GM19023 (cell line): ENCODE results near the gene EN1.

Source experiments
- ATAC-seq: cut with Tn5 transposase; IDR thresholded peaks from one replicate; pipeline ENCODE4 v1.9.1; 2021; ENCODE audit warnings: mild to moderate bottlenecking, moderate library complexity; ENCODE audit not compliant: unreplicated experiment

Gene EN1

DNA sequence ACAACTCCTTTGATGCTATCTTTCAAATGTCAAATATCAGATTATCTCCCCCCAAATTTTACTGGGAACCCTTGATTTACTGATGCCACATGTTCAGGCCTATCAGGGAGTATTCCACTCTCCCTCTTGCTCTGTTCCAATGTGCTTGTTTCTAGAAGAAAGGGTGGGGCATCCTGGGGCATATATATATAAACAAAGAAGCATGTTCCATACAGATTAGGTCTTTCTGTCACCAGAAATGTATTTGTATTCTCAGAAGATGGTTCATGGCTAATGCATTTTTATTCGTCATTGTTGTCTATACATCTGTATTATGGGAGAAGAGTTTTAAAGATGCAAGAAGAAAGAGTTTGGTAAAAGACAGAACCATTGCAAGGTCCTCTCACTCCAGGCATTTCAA, 24.9 kb downstream of the EN1 start:
- no peak for ATAC-seq

DNA sequence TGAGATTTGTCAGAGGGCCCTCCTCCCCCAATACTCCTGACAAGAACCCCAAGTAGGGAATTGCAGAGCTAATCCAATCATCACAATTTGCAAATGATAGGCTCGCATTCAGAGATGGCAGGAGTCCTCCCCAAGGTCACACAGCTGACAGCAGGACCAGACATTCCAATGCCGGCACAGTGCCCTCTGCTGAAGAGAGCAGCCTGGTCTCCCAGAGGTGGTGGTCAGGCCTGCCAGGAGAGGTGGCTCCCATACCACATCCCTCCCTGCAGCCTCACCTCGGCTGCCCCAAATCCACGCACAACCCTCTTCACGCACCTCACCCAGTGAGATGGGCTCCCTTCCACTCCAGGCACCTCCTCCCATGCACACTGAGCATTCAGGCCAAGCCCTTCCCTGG, 25.4 kb downstream of the EN1 start:
- no peak for ATAC-seq

DNA sequence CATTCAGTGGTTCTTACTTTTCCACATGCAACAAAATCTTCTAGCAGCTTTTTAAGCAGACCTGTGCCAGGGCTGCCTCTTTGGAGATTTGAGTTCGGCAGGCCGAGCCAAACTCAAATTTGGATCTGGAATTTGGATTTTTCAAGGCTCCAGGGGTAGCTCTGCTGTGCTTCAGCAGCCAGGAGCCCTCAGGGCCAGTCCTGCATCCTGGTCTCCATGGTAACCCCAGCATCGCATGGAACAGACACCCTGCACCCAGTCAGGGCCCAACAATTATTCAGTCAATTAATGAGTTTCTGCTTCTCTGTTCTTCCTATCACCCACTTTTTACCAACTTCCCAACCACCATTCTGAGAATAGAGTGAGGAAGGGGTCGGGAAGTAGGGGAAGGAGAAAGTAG, 30.0 kb downstream of the EN1 start:
- ATAC-seq = no peak

DNA sequence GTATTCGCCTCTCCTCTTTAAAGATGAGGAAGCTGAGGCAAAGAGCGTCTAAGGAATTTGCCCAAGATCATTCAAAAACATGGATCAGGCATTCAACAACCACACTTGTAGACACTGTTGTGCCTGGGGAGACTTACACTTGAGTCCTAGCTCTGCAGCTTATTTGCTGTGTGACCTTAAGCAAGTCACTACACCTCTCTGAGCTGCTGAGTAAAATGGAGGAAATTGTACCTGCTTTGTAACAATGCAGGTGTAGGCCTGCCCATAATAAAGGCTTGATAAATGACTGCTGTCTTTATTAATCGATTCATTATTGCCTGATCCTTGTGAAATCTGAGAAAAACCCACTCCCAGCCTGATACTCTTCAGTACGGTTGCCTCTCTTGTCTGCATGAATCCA, 30.8 kb downstream of the EN1 start:
- ATAC-seq = no peak

- no peak for ATAC-seq
These were observed 31.7 kb downstream of the EN1 start for GRCh38 chr2:118815731-118816130.

DNA sequence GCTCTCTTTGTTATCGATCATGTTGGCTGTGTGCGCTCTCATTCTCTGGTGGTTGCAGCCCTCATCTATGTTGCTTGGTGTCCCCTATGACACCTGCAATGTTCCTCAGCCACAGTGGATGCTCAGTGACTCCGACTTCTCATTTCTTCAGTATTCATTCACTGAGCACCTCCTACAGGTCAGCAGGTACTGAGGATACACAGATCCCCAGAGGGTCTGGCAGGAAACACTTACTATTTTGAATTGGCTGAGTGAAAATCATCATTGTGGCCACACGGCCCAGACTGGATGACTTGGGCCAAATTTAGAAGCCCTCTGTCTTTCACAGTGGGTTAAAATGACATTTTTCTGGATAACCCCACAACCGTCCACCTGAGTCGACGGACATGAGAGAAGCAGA, 32.1 kb downstream of the EN1 start:
- no peak for ATAC-seq

DNA sequence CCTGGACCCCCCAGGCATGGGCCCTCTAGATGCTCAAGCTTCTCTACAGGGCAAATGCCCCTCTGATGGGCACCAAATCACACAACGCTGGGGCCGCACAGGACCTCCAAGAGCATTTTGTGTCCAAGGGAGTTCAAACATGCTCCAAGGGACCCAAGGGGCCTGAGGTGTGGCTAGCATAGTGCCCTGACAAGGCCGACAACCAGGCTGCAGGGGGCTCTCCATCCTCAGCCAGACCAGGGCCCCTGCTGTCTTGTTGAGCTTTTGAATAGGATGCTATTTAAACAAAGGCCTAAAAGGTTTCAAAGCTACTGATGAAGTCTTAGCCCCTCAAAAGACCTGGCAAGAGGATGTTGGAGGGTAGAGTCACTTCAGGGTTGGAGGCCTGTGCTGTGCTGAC, 33.1 kb downstream of the EN1 start:
- ATAC-seq = no peak

DNA sequence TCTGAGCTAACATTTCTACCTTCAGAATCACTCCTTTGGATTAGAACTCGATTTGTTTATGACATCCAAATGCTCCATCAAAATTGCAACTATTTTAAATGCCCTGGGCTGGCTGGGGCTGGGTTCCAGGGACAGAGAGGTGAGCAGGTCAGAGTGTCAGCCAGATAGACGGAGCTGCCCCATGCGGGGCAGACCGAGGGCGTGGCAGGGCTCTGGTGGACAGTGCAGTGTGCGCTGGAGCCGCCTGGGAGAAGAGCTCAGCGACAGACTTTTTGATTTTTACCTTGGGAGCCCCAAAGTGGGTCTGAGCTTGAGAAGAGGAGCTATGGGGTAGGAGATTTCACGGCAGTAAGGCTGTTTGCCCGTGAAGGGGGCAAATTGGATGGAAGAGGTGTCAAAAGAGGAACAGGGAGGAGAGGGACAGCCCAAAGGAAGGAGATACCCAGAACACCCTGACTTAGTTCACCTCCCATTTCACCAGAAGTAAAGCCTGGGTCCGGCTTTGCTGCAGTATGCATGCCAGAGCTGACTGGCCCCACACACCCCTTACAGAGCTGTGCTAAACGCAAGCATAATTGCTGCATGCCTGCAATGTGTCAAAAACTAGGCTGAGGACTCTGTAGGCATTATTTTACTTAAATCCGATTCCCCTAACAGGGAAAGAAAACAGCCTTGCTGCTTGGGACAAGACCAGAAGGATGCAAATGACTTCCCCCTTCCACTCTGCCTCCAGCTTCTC, 33.7 kb downstream of the EN1 start:
- ATAC-seq = no peak

GRCh38 chr2:118813111-118813510, 34.3 kb downstream of the EN1 start:
- ATAC-seq = no peak

- no peak for ATAC-seq
These were observed 34.9 kb downstream of the EN1 start for GRCh38 chr2:118812552-118812951.

DNA sequence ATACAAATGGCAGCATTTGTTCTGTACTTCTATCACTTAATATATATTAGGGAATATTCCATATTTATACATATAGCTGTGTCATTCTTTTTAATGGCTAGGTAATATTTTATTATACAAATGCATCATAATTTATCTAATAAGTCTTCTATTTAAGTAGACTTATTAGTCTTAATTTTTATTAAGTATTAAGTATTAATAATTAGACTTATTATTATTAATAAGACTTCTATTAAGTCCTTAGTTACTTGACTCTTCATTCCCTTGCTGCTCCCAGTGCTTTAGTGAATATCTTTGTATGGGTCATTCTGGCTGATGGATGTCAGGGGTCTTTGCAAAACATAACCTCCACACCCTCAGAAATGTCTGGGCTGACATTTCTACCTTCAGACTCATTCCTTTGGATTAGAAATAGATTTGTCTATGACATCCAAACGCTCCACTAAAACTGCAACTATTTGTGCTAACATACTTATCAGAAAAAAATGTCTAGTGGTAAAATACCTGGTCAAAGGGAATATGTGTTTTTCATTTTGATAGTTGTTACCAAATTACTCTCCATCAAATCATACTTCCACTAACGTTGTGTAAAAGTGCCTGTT, 35.8 kb downstream of the EN1 start:
- no peak for ATAC-seq

DNA sequence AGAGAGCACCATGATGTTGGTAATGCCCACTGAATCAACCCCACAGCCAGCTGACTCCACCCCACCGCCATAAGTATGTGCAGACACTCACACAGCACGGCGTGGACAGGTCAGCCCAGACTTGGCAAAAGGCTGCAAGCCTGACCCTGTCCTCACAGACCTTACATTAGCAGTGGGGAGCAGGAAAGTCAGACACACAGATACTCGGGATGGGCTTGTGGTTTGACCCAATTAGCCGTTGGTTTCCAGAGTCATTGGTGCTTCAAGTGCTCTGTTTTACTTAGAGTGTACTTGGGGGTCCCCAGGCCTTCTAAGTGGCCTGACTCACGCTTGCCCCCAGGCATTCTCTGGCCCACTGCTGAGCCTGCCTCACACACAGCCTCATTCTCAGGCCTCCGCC, 36.7 kb downstream of the EN1 start:
- ATAC-seq = no peak

- no peak for ATAC-seq
These were observed 39.0 kb downstream of the EN1 start for GRCh38 chr2:118808429-118808809.

GRCh38 chr2:118807668-118808428, 39.6 kb downstream of the EN1 start:
- no peak for ATAC-seq

DNA sequence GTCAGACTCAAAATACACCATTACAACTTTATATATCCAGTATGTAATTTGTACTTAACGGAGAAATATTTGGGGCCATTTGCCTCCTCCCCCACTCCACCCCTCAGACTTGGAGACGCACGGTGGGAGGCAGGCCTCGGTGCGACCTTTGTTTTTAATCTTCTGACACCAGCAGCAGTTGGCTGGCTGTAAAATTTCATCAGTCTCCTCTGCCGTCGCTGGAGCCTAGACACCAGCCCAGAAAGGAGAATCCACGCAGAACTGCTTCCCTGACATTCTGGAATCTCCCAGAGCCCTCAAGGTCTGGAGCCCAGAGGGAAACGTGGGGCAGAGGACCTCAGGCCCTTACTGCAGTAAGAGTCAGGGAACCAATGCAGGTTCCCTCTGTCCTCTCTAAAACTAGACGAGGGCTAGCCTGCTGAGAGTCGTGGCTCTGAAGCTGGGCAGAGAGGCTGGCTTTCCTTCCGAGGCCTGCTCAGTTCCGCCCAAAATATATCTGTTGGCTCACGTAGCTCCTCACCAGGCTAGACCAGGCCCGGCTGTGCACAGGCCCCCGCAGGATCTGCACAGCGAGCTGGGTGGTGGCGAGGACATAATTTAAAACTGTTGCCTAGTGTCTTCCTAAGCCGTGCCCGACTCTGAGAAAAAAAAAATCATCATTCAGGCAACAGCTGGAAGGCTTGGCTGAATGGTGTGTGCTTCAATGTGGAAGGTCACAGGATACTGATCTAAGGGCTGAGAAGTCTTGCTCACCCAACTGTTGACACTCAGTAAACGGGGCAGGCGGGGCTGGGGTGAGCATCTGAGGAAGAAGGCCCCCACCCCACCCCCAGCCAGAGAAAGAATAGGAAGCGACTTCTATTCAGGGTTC, 40.4 kb downstream of the EN1 start:
- ATAC-seq = no peak

DNA sequence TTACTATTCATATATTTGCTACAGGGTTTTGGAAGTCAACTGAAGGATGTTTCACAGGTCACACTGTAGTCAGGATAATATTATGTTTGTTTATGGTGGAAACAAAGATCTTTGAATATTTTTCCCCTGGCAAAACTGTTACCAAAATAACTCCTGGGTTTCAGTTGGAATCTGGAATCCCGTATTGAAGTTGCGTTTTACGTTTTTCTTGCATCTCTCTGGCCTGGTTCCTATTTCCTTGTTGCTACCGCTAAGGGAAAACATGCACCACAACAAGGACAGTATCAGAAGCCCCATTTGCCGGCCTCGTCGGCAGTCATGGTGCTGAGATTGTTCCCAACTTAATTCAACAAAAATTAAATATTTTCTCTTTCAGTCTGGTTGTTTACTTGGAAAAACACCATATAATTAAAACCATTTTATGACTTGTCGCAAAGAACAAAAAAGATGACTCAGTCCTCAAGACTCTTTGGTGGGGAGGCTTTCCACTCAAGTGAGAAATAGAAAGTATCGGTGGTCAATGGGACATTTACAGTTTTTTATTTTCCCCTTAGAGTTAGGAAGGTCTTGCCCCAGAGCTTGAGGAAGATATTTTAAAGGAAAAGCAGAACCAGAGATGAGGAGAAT, 42.3 kb downstream of the EN1 start:
- no peak for ATAC-seq

DNA sequence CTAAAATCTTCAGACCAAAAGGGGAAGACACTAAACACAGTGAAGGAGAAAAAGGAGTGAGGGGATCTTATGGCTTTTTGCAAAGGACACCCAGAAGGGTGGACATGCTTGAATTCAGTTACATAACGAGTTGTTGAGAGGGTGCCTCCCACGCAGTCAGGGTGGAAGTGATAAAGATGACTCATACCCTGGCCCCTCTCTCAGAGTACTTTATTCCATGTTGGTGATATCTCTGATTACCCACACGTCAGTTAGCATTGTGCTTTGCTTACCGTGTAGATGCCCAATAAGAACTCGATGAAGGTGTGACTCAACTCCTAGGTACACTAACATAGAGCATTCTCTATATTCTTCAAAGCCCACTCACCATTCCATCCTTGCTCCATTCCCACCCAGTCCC, 44.4 kb downstream of the EN1 start:
- no peak for ATAC-seq

DNA sequence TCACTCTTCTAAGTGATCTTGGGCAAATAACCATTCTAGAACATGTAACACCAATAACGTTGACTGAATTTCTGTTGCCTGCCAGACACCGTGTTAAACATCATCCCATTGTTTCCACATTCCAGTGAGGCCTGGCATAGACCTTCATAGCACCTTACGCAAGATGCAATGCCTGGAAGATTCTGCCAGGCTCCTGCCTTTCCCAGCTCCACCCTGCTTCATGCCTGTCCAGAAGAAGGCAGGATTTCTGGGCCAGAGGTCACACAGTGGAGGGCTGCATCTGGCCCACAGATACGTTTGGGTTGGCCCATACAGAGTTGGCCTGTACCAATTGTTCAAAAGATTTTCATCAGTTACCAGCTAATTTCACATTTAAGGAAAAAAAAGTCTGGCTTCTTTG, 46.3 kb downstream of the EN1 start:
- no peak for ATAC-seq

GRCh38 chr2:118800736-118801135, 46.7 kb downstream of the EN1 start:
- ATAC-seq = no peak

GRCh38 chr2:118794546-118794945, 52.9 kb downstream of the EN1 start:
- no peak for ATAC-seq
